SK-N-MC (cell line): ENCODE measurements around the gene PTH2.

Experiments
- EZH2 ChIP-seq: fragments of 200-600 bp; sonication (generic); IDR thresholded peaks from one replicate; pipeline ENCODE4 v1.6.1; 2017; ENCODE audit warnings: antibody characterized with exemption
- POLR2AphosphoS5 ChIP-seq: IDR thresholded peaks from 2 replicates; pipeline ENCODE4 v1.6.1; 2012; ENCODE audit warnings: mild to moderate bottlenecking, low read depth, low read length, borderline replicate concordance

- TF ChIP-seq POLR2AphosphoS5 (peak; percentile 53), EZH2 (no peak)
These were observed 24.5 kb upstream of the PTH2 start for GRCh38 chr19:49447485-49448431.
